Fibroblast of pulmonary artery (primary cell): Measurements from ENCODE around the gene RAB11FIP3.
"Not testable (repeated sequence)": the region's sequence is repeated elsewhere in the genome, so short reads cannot be mapped to it uniquely, and the experiment has no call there.

Source experiments
- DNase-seq: peaks from one replicate; pipeline ENCODE4 v3.0.0-alpha.2; 2010; ENCODE audit warnings: low read depth
- H3K4me3 ChIP-seq: replicated peaks from 2 replicates; pipeline ENCODE4 v1.5.1; 2011; ENCODE audit warnings: low read depth, mild to moderate bottlenecking, control low read depth, low read length, moderate library complexity
- CTCF ChIP-seq: IDR thresholded peaks from 2 replicates; pipeline ENCODE4 v1.5.1; 2011; ENCODE audit warnings: mild to moderate bottlenecking, control low read depth, low read length, inconsistent platforms; ENCODE audit errors: missing control alignments

Gene RAB11FIP3

GRCh38 chr16:489606-490005 is 64.2 kb downstream of the RAB11FIP3 start:
- TF ChIP-seq CTCF = no peak
- no peak overlapping the region for H3K4me3 ChIP-seq
- no peak for DNase-seq

- TF ChIP-seq CTCF = no peak
- DNase-seq = no peak
- no peak overlapping the region for H3K4me3 ChIP-seq
Measured at GRCh38 chr16:490768-491167, 65.3 kb downstream of the RAB11FIP3 start.

- no peak overlapping the region for H3K4me3 ChIP-seq
- no peak for DNase-seq
- no peak for TF ChIP-seq CTCF
Measured at GRCh38 chr16:491220-491919, 65.9 kb downstream of the RAB11FIP3 start.

- H3K4me3 ChIP-seq = no peak overlapping the region
- no peak for DNase-seq
- TF ChIP-seq CTCF = no peak
Measured at GRCh38 chr16:492211-492875, 66.9 kb downstream of the RAB11FIP3 start.

- H3K4me3 ChIP-seq, DNase-seq: not testable (repeated sequence)
Measured at GRCh38 chr16:494676-495075, 69.2 kb downstream of the RAB11FIP3 start.

- DNase-seq = peak; percentile 66
- H3K4me3 ChIP-seq = no peak overlapping the region
- TF ChIP-seq CTCF = peak; percentile 63
Measured at GRCh38 chr16:495127-495748, 69.8 kb downstream of the RAB11FIP3 start.

- DNase-seq = no peak
- no peak for TF ChIP-seq CTCF
- H3K4me3 ChIP-seq = no peak overlapping the region
Measured at GRCh38 chr16:496097-496886, 70.8 kb downstream of the RAB11FIP3 start.
